Natural killer cell treated with Interleukin-12 subunit alpha and Interleukin-12 subunit beta and Interleukin-15 and Interleukin-18, amount 100 ng/mL, for 72 hours (primary cell): ENCODE measurements around the gene IER3IP1. TPM values are rescaled to one million over a fixed set of nuclear protein-coding genes. Genes with fewer than 3 reads are reported as not detected.

Source experiments
- total RNA-seq, 2 donors: library from RNA; stranded (reverse); gene quantifications; one replicate each; pipeline ENCODE4 v1.2.3, GENCODE V29; 2022

IER3IP1 gene
- total RNA-seq, 2 donors from 2014 or later, result 10.0 to 15.3 TPM

Other genes with a start within 250 kb of the IER3IP1 start
- not detected for gene ELOA2, start 140.7 kb downstream of the IER3IP1 start, total RNA-seq
- gene HDHD2, start 25.9 kb downstream of the IER3IP1 start, total RNA-seq, result 10 to 100 TPM; 27.7 to 27.8 TPM
- gene SKOR2, start 75.3 kb upstream of the IER3IP1 start, total RNA-seq, result not detected